Loucy (cell line): ENCODE results near the gene PARD6G.

Experiments used
- H2AFZ ChIP-seq: fragments of 200-600 bp; sonication (generic); 2 replicates; pipeline ENCODE4 v1.6.0; 2016; ENCODE audit warnings: antibody characterized with exemption, mild to moderate bottlenecking, low read length, moderate library complexity
- H3F3A ChIP-seq: fragments of 200-600 bp; 2 replicates; pipeline ENCODE4 v1.6.0; 2016; ENCODE audit warnings: antibody characterized with exemption, low read depth, mild to moderate bottlenecking
- H3K27me3 ChIP-seq: fragments of 200-600 bp; sonication (generic); 2 replicates; pipeline ENCODE4 v1.6.1; 2014; ENCODE audit warnings: low read length, mild to moderate bottlenecking; ENCODE audit not compliant: insufficient read depth, poor library complexity, severe bottlenecking
- H3K36me3 ChIP-seq: fragments of 200-600 bp; sonication (generic); 2 replicates; pipeline ENCODE4 v1.6.1; 2016; ENCODE audit warnings: low read length; ENCODE audit not compliant: insufficient read depth
- H3K4me1 ChIP-seq: fragments of 200-600 bp; sonication (generic); 2 replicates; pipeline ENCODE4 v1.5.1; 2014; ENCODE audit warnings: low read length, mild to moderate bottlenecking; ENCODE audit not compliant: insufficient read depth, poor library complexity, severe bottlenecking
- H3K4me2 ChIP-seq: fragments of 200-600 bp; sonication (generic); 2 replicates; pipeline ENCODE4 v1.6.0; 2014; ENCODE audit warnings: antibody characterized with exemption, low read length, low read depth, mild to moderate bottlenecking; ENCODE audit not compliant: poor library complexity, severe bottlenecking
- H3K4me3 ChIP-seq: fragments of 200-600 bp; sonication (generic); 2 replicates; pipeline ENCODE4 v1.5.1; 2014; ENCODE audit warnings: low read length, mild to moderate bottlenecking, mixed read lengths; ENCODE audit not compliant: poor library complexity, severe bottlenecking
- H3K79me2 ChIP-seq: fragments of 200-600 bp; sonication (generic); 2 replicates; pipeline ENCODE4 v1.6.1; 2014; ENCODE audit warnings: low read length; ENCODE audit not compliant: insufficient read depth
- H3K9ac ChIP-seq: fragments of 200-600 bp; sonication (generic); 2 replicates; pipeline ENCODE4 v1.6.0; 2014; ENCODE audit warnings: mild to moderate bottlenecking, low read depth, low read length, moderate library complexity; ENCODE audit not compliant: poor library complexity, severe bottlenecking
- H3K9me2 ChIP-seq: fragments of 200-600 bp; sonication (generic); replicated peaks from 2 replicates; pipeline ENCODE4 v1.6.1; 2016; ENCODE audit warnings: low read depth, low read length, mixed read lengths
- H3K9me3 ChIP-seq: fragments of 200-600 bp; sonication (generic); 2 replicates; pipeline ENCODE4 v1.6.1; 2014; ENCODE audit warnings: mild to moderate bottlenecking, antibody characterized with exemption, low read length, low read depth; ENCODE audit not compliant: insufficient read depth
- H4K20me1 ChIP-seq: fragments of 200-600 bp; sonication (generic); 2 replicates; pipeline ENCODE4 v1.6.0; 2014; ENCODE audit warnings: antibody characterized with exemption, low read length, mild to moderate bottlenecking; ENCODE audit not compliant: insufficient read depth, poor library complexity, severe bottlenecking
- EZH2phosphoT487 ChIP-seq: fragments of 200-600 bp; IDR thresholded peaks from 2 replicates; pipeline ENCODE4 v1.6.1; 2018; ENCODE audit warnings: antibody characterized with exemption, mild to moderate bottlenecking, moderate library complexity, borderline replicate concordance
- TF ChIP-seq, protein P1 (sequence below): fragments of 200-600 bp; sonication (generic); conservative IDR thresholded peaks from 2 replicates; pipeline ENCODE4 v1.5.1; 2014; ENCODE audit warnings: mild to moderate bottlenecking, antibody characterized with exemption, low read length

Gene PARD6G

DNA sequence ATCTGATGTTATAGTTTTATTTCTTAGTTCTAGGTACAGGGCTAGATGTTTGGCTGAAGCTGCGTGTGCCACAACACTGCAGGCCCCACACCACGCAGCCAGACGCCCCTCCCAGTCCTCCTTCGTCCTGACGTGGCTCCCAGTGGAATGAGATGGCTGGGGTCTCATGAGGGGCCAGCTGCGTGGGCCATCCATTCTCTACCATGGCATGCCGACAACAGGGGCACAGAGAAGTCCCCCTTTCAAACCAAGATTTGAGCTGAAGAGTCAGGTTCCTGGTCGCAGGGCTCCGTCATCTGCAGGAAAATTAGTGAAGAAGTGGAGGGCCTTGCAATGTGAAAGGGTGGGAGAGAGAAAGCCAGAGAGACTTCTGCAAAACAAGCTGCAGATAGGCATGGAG is 64.5 kb downstream of the PARD6G start:
- Histone ChIP-seq H4K20me1 (no peaks in the 10 kb centered on the region), H3K4me1 (no peaks in the 10 kb centered on the region), H3K9ac (no peak overlapping the region), H2AFZ (no peak overlapping the region), H3K4me3 (no peak overlapping the region), H3F3A (no peaks in the 10 kb centered on the region), H3K9me2 (no peaks in the 10 kb centered on the region), H3K27me3 (no peaks in the 10 kb centered on the region), H3K4me2 (no peak overlapping the region), H3K9me3 (peaks cover 14% of the 10 kb centered on the region; the same call in 1 of the 2 replicates), H3K36me3 (no peaks in the 10 kb centered on the region), H3K79me2 (no peaks in the 10 kb centered on the region)
- no peak for TF ChIP-seq EZH2phosphoT487
- TF ChIP-seq, protein P1, sequence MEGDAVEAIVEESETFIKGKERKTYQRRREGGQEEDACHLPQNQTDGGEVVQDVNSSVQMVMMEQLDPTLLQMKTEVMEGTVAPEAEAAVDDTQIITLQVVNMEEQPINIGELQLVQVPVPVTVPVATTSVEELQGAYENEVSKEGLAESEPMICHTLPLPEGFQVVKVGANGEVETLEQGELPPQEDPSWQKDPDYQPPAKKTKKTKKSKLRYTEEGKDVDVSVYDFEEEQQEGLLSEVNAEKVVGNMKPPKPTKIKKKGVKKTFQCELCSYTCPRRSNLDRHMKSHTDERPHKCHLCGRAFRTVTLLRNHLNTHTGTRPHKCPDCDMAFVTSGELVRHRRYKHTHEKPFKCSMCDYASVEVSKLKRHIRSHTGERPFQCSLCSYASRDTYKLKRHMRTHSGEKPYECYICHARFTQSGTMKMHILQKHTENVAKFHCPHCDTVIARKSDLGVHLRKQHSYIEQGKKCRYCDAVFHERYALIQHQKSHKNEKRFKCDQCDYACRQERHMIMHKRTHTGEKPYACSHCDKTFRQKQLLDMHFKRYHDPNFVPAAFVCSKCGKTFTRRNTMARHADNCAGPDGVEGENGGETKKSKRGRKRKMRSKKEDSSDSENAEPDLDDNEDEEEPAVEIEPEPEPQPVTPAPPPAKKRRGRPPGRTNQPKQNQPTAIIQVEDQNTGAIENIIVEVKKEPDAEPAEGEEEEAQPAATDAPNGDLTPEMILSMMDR = no peak

DNA sequence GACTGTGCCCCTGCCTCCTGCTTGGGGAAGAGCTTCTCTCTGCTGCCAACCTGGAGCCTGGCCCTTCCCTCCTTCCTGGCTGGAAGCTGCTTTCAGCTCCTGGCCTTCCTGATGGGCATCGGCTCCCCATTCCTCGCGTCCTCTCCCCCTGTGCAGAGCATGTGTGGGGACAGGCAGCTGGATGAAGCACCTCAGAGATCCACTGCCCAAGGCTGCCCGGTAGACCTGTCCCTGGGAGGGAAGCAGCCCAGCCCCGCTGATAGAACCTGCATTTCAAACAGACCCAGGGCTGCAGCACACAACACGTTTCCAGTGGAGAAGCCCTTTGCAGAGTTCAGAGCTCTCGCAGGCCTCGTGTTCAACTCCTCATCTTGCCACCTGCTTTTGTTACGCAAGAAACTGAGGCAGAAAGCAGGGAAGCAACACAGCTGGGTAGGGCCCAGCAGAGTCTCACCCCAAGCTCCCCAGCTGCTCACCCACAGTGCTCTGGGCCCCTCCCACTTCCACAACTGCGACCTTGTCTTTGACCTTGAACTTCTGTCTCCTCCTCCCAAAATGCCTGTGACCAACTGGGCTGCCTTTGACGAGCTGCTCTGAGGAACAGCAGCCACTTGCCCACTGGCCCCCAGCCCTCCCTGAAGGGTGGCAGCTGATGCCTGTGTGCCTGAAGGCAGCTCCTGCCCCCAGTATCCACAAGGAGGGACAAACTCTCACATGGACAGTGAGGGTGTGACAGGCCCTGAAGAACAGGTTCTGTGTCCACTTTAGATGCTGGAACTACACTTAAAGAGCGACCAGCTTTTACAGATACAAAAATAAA is 65.5 kb downstream of the PARD6G start:
- H3K9ac ChIP-seq = no peak overlapping the region
- TF ChIP-seq EZH2phosphoT487 = no peak
- TF ChIP-seq, protein P1 = no peak
- H3K4me3 ChIP-seq = no peak overlapping the region
- H2AFZ ChIP-seq = no peak overlapping the region
- no peaks in the 10 kb centered on the region for H4K20me1 ChIP-seq
- no peaks in the 10 kb centered on the region for H3K9me2 ChIP-seq
- no peak overlapping the region for H3K4me2 ChIP-seq
- H3K9me3 ChIP-seq = peaks cover 4% of the 10 kb centered on the region; the same call in 1 of the 2 replicates
- H3K4me1 ChIP-seq = no peaks in the 10 kb centered on the region
- no peaks in the 10 kb centered on the region for H3F3A ChIP-seq
- no peaks in the 10 kb centered on the region for H3K27me3 ChIP-seq
- H3K79me2 ChIP-seq = no peaks in the 10 kb centered on the region
- H3K36me3 ChIP-seq = no peaks in the 10 kb centered on the region

DNA sequence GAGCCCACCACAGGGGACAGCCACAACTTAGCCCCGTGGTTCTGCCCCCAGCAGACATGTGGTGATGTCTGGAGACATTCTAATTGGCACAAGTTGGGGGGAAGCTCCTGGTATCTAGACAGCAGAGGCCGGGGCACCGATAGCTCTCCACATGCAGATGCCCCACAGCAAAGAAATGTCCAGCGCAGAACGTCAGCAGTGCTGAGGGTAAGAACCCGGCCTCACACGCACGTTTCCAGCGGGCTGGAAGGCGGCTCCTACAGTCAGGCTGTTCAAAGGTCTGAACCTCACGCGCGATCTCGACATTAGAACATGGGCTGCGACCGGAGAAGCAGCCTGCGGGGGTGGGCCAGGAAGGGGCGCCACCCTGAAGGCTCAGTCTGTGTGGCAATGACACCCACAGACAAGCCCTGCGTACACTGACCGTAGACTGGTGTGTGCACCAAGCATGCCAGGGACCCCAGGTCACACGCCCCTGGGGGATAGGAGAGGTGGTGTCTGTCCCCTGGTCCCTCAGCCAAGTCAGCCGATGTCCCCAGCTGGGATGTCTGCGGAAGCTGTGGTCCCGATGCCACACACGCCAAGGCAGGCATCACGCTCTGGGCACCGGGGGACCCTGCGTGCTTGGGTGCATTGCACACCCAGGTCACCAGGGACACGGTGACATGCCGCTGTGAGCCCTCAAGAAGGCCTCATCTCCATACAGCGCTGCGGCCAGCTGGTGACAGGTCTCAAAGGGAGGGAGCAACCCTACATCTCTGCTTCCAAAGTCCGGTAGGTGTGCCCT is 66.3 kb downstream of the PARD6G start:
- Histone ChIP-seq H3K9me3 (no peaks in the 10 kb centered on the region; the same call in 1 of the 2 replicates), H3K4me1 (peaks cover 5% of the 10 kb centered on the region), H3K27me3 (no peaks in the 10 kb centered on the region), H4K20me1 (no peaks in the 10 kb centered on the region), H3K4me2 (no peak overlapping the region), H3K79me2 (no peaks in the 10 kb centered on the region), H3F3A (no peaks in the 10 kb centered on the region), H3K9ac (no peak overlapping the region), H2AFZ (no peak overlapping the region), H3K36me3 (no peaks in the 10 kb centered on the region), H3K4me3 (no peak overlapping the region), H3K9me2 (no peaks in the 10 kb centered on the region)
- TF ChIP-seq, protein P1 = no peak
- TF ChIP-seq EZH2phosphoT487 = no peak
